GM12892 (cell line): ENCODE data around the gene SNX8.

Experiments used
- POLR2A ChIP-seq: IDR thresholded peaks from 2 replicates; pipeline ENCODE4 v1.6.1; 2011; ENCODE audit warnings: low read depth, low read length, control low read depth
- POLR2AphosphoS5 ChIP-seq: IDR thresholded peaks from 2 replicates; pipeline ENCODE4 v1.6.1; 2011; ENCODE audit warnings: low read depth, low read length, control low read depth
- TAF1 ChIP-seq: IDR thresholded peaks from 2 replicates; pipeline ENCODE4 v1.6.1; 2011; ENCODE audit warnings: low read depth, mild to moderate bottlenecking, control low read depth, low read length, borderline replicate concordance

- TF ChIP-seq POLR2AphosphoS5 (no peak), POLR2A (no peak), TAF1 (no peak)
Measured at GRCh38 chr7:2256306-2257045, 57.8 kb downstream of the SNX8 start.
